Stromal cell of bone marrow (primary cell): Measurements from ENCODE around the gene ATP1A1.

ENCODE experiments used
- DNase-seq: peaks from one replicate; pipeline ENCODE4 v3.0.0-alpha.2; 2012; ENCODE audit warnings: low read depth

The ATP1A1 gene

DNA sequence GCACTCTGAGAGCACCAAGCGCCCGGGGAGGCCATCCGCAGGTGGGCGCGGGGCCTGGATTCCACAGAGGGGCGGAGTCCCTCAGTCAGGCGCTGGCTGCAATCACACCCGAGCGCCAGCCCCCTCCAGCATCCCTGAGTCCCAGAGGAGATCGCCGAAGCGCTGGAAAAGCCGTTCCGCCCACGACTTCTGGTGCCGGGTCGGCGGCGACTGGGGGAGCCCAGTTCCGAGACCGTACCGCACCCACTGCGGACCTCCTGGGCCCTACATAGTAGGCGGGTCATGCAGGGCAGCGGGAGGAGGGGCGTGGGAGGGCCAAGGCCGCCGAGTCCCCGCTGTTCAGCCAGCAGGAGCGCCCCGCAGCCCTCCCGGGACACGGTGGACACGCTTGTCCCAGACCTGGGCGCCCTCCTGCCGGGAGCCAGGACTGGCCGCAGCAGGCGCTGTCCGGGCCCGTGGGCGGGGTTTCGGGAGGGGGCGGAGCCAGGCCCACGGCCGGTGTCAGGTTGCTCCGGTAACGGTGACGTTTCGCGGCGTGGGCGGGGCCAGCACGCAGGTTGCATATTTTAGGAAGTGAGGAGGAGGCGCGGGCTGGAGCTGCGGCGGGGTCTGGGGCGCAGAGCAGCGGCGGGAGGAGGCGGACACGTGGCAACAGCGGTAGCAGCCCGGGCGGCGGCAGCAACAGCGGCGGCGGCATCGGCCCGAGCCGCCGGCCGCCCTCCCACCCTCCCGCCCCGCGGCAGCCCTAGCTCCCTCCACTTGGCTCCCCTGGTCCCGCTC lies at the start of gene ATP1A1:
Gene ATP1A1 (plus strand): TSS at position 594 of the 780 bp plus-strand sequence. CDS start 268 bp downstream, outside the sequence.
- peak; percentile 77 for DNase-seq

DNA sequence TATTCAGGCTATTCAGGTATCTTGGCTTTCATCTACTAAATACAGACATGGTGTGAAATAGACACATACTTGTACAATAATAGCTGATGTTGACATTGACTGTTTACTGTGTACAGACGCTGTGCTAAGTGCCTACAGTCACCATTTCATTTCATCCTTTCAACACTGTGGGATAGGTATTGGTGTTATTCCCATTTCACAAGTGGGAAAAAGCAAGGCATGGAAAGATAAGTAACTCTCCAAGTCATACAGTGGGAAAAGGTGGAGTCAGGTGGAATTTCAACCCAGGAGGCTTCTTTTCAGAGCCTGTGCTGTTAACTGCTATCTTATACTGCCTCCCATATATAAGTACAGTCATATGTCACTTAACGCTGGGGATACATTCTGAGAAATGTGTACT lies 49.6 kb upstream of the ATP1A1 start:
- DNase-seq, result no peak

DNA sequence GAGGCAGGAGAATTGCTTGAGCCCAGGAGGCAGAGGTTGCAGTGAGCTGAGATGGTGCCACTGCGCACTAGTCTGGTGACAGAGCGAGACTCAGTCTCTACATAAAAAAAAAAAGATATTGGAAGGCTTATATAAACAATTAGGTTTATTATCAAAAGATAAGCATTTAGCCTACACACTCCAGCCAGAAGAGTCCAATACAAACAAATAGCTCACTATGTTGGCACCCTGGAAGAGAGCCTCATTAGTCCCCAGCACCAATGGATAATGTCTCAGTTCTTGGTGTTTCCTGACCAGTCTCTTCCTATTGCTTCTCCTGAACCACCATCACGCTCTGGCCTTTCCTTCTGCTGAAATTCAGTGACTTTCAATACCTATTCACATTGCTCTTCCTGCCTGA lies 48.6 kb upstream of the ATP1A1 start:
- no peak for DNase-seq

DNA sequence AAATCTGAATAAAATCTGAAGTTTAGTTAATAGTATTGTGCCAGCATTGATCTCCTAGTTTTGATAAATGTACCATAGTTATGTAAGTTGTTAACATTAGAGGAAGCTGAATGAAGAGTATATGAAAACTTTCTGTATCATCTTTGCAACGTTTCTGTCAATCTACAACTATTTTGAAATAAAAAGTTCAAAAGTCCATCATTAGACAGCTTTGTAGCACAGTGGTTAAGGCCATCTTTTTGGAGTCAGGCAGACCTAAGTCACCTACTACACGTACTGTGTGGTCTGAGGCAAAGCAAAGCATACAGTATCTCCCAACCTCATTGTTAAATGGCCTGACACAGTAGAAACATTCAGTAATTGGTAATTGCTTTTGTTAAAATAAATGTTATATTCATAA lies 47.9 kb upstream of the ATP1A1 start:
- DNase-seq, result no peak

DNA sequence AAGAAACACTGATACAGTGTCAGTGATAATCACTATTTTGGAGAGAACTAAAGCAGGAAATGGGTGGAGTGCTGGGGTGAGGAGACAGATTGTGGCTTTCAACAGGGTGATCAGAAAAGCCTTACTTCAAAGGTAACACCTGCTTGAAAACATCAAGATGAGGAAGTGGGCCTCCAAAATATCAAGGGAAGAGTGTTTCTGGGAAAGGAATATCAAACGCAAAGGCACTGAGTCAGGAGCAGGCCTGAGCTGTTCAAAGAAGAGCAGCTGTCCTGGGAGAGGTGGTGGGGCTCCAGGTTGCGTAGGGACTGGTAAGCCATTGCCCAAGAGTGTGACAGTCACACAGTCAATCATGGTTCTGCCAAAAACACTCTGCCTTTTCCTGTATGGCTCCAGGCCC lies 47.1 kb upstream of the ATP1A1 start:
- DNase-seq, result no peak

DNA sequence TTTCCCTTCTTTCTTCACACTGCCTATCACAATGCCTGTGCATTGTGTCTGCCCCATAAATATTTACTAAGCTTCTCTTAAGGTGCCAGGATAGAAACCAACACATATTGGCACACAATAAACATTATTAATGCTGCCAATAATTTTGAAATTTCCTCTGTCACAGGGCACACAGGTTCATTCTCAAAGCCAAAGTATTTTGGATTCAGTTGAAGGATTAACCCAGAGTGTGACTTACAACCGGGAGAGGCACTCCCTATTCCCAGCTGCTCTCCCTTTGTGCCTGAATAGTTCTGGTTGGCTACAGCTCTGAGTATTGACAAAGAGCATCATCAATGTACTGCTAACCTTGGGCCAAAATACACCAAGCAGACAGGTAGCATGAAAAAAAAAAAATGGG lies 46.6 kb upstream of the ATP1A1 start:
- no peak for DNase-seq

DNA sequence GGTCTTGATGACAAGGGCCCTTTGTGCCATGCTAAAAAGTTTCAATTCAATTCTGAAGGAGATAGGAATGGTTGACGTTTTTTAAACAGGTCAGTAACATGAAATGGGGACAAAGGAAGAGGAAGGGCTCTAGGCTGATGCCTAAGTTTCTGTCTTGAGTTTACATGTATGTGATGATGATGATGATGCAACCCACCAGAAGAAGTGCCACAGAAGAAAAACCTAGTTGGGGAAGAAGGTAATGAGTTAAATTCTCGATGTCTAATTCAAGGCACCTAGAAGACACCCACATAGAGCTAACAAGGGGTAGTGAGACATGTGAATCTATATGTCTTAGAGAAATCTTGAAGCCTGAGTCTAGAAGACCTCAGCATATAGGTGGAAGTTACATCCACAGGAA lies 44.4 kb upstream of the ATP1A1 start:
- DNase-seq, result no peak

DNA sequence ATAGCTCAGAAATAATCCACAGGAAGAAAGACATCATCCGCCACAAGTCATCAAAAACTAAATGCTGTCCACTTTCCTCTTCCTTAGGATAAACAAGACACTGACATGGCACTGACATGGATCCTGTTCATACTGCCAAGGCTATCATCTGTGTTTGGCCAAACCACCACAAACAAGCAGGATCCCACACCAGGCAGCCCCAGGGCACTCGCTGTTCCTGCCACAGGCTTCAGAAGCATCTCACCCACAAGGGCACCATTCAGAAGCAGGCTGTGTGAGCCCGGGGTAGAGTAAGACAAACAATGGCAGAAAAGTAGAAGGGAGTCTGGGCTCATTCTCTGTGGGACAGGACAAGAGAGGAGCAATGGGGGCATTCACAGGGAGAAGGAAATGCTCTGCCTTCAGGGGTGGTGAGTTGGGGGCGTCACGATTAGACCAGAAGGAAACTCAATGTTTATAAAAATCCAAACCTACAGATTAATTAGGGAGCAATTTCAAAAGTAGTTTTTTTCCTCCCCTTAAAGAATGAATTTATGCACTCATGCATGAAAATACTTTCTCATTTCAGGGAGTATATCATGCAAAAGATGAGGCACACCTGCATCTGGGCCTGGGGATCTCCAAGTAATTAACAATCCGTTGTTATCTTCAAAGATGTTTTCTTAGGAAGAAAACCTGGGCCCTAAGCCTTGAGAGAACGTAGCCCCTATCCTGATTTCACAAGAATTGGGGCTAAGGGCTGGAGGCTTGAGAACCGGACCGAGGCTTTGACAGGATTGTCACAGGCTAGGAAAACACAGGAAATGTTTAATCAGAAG lies 43.3 kb upstream of the ATP1A1 start:
- no peak for DNase-seq

DNA sequence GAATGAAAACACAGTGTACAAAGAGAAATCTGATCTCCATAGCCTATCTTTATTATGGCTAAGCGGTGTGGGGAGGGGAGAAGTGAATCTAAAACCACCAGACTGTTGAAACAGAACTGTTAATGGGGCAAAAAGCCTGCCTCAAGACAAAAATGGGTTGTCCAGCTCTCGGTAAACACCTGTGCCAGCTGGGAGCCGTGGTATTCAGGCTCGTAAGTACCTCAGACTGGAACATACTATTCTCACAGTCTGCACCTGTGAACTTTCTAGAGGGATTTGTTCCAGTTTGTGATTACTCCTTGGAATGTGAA lies 42.7 kb upstream of the ATP1A1 start:
- no peak for DNase-seq

DNA sequence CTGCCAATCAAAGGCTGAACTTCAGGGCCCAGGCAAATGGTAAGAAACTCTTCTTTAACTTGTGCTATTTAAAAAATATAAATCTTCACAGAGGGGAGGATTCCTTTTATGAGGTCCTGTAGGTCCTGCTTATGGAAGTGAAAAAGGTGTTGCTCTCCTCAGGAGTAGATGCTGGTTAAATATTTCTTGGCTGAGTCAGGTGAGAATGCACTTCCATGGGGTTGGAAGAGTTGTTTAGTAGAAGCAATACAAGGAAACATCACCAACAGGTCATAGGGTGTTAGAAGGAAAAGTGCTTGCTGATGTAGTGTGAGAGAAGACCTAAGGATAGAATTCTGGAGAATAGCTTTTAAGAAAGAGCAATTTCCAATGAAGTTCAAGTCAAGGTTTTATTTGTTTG lies 42.2 kb upstream of the ATP1A1 start:
- no peak for DNase-seq

DNA sequence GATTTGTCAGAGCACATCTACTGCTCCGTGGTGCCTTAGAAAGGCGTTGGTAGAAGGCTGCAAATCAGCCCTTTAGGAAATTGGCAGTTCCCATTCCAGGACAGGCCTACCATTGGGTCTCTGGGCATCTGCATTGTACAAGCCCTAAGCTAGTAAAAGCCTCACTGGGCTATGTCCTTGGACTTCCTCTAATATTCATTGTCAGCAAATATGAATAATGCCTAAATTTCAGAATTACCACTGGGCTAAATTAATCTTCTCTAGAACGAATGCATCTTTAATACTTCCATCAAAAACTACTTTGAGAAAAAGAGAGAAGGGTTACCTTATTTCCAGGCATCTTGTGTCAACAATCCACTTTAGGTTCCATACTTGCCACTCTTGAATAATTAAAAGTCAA lies 41.5 kb upstream of the ATP1A1 start:
- no peak for DNase-seq

DNA sequence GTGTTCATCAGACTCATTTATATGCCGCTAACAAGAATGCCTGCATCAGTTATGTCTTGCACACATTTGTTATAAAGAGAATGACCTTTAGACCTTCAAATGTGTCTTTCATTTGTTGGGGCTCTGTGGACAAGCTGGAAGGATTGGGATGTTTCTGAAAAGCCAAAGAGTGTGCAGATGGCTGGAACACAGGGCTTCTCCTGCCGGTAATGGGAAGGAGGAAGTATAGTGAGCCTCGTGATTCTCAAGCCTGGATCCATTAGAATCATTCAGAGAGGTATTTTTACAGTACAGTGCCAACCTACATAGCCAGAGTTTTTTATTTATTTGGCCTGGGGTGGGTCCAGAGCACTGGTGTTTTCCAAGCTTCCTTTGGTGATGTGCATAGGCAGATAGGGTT lies 40.6 kb upstream of the ATP1A1 start:
- no peak for DNase-seq

DNA sequence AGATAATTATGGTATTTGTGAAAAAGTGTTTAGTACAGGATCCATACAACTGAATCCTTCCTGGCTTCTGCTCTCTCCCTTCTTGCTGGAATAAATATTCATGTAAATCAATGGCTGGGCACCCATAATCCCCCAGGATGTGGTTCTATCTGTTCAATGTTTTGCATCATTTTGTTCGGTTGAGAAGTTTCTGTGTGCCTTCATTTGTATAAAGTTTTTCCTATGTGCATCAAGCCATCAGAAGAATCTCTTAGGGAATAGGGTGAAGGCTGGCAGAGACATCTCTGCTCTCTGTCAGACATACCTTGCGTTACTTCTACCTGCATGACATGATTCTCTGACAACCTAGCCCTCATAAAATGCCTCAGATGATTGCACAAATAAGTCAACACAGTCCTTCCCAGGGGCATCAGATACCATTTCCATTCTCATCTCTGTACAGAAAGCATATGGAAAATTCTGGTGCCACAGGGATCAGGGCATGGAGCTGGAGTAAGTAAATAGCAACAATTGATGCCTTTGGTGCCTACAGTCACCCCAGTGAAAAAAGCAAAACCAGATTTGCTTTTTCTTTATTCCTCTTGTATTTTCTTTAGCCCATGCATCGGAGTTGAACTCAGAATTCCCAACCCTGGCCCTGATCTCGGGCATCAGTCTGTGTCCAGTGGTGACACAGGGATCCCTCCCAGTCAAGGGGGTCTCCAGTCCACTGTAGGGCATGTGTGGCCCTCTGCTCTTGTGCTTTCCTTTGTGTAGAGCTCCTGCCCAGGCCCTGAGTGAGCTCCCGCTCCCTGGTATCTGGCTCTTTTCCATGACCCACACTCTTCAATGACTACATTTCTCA lies 39.7 kb upstream of the ATP1A1 start:
- no peak for DNase-seq

DNA sequence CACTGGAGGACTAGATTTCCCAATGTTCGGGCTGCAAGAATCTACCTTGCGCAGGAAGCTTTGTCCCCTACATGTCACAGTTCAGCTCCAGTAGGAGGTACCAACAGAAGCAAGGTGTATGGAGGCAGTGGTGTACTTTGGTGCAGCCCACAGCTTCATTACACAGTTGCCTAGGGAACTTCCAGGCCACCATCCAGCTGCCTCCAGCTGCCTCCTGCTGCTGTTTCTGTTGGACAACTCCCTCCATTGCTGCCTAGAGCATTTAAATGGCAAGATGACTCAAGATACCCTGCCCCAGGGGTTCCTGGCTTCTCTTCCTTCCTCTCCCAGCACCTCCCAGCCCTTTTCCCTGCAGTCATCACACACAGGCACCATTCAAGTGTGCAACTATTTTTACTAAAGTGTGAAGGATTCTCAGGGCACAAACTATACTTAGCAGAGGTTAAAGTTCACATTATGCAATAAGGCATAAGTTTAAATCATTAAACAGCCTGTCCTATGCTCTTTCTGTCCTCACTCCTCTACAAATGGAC lies 39.0 kb upstream of the ATP1A1 start:
- DNase-seq, result peak; percentile 51

DNA sequence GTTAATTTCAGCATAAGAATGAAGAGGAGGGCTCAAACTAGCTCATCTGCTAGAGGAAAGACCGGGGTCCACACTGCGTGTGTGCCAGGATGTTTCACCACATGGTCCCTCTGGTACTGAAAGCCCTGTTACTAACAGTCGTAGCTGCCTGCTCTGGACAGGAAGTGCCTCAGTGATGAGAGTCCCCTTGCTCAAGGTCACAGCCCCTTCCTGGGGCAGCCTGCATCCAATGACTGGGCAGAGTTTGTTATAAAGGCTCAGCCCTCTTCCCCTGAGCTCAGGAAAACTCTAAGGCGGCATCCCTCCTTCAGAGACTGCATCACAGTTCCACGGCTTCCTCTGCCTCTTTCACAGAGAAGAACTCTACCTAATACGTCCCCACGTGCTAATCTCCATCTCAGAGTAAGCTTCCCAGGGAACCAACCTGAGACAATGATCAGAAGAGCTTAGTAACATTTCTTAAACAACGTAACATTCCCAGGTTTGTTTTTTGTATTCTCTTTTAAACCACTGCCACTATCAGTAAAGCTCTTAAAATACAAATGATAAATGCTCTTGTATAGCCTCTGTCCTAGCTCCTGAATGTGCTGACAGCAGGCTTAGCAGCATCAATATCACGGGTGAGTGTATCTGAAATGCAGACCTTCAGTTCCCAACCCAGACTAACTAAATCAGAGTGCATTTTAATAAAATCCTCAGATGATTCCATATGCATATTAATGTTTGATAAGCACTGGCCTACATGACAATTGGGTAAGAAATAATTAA lies 38.0 kb upstream of the ATP1A1 start:
- DNase-seq, result no peak

DNA sequence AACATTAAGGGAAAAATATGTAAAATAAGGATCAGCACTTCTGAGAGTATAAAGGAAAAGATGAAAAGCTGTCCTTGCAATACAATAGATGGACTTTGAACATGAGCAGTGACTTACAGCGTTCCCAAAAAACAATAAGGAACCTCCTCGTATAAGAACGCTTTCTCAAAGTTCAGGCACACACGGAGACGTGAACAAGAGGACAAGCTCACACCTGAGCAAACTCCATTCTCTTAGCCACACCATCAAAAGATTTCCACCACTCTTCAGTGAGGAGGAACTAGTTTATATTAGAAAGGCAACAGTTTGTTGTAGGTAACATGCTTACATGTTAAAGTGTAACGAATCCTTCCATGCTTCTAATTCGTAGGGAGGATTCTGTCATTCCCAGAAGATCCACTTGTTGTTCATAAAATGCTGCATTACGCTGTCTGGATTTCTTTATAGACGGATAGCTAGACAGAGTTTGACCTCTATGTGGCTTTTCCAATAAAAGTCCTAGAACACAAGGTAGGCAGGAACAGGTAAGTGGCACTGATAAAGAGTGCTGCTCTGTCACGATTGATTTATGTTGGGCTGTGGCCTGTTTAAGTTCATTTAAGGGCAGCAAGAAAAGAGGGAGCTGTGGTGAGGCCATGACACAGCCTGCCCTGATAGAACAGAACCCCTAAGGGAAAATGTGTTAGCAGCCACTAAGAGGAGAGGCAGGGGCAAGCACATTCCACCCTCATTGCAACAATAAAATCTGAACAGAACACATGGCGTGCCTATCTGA lies 37.0 kb upstream of the ATP1A1 start:
- DNase-seq, result no peak

DNA sequence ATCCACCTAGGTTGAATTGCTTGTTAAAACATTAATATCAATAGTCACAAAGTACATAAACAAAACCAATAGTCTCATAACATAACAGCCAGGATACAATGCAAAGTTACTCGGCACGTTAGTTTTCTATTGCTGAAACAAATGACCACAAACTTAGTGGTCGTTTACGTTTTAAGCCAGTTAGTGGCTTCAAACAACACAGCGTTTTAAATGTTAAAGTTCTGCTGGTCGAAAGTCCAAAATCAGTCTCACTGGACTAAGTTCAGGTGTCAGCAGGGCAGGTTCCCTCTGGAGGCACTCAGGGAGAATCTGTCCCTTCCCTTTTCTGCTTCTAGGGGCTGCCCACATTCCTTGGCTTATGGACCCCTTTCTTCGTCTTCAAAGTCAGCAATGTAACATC lies 35.6 kb upstream of the ATP1A1 start:
- DNase-seq, result no peak

DNA sequence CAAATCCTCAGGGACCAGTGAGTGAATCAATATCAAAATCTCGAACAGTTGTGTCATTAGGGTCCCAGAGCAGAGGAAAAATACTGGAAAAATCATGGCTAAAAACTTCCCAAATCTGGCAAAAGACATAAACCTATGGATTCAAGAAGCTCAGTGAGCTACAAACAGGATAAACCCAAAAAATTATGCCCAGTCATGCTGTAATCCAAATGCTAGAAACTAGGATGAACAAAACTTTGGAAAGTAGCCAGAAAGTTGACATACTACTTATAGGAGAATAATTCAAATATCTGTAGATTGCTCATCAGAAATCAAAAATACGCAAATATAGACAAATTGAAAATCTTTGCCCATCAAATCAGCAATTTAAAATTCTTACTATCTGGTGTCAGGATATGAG lies 34.6 kb upstream of the ATP1A1 start:
- no peak for DNase-seq

DNA sequence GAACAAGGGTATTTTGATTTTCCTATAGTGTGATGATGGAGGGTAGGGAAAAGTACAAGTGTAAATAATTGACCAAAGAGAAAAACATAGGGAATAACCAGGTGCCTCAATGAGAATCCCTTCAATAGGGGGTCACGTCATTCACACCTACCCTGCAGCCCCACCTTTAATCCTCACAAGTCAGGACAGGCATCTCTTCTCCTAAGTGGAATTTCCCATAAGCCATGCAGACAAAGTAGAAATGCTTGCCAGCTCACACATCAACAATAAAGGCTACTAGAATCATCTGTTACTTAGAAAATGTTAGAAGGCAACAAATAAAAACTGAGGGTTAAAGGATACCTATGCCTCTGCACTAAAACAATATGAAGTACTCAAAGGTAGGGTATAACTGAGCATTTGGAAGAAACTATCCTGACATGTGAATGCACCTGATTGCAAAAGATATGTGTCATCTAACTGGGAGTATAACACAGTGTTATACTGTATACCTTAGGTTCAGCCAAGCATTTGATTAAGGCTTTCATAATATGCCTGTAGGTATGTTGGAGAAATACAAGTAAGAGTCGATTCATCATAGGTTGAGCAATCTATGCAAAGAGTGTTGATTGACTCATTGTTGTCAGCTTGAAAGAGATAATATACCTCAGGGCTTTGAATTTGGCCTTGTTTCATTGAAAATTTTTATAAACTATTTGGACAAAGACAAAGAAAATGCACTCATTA lies 32.4 kb upstream of the ATP1A1 start:
- no peak for DNase-seq

DNA sequence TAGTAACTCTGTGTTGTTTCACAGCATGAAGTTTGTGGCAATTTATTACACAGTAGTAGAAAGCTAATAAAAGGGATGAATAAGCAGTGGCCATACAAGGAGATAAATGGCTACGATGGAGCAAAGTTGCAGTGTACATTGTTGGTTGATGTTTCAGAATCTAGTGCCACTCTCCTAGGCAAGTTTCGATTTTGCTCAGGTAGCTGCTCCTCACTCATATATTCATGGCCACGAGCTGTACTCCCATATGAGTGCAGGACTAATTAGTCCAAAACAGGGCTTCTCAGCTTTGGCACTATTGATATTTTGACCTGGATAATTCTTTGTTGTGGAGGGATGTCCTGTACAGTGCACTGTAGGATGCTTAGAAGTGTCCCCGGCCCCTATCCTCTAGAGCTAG lies 30.0 kb upstream of the ATP1A1 start:
- DNase-seq, result no peak
